Ascending aorta (tissue), 2 donors: ENCODE data around the gene RNF224. TPM values are rescaled to one million over a fixed set of nuclear protein-coding genes. Genes with fewer than 3 reads are reported as not detected.

Experiments
- DNase-seq, 2 donors: peaks; one replicate each; pipeline ENCODE4 v3.0.0-alpha.2; 2019; ENCODE audit warnings: low spot score in 2 of 2
- H3K27ac ChIP-seq, 2 donors: fragments of 200-600 bp; sonication (generic); one replicate each; pipeline ENCODE4 v1.5.1; 2016 to 2017; ENCODE audit warnings: mild to moderate bottlenecking in 1 of 2
- H3K27me3 ChIP-seq: fragments of 200-600 bp; sonication (generic); one replicate; pipeline ENCODE4 v1.5.1; 2017
- H3K36me3 ChIP-seq, 2 donors: fragments of 200-600 bp; sonication (generic); one replicate each; pipeline ENCODE4 v1.5.1; 2016
- H3K4me1 ChIP-seq, 2 donors: fragments of 200-600 bp; sonication (generic); one replicate each; pipeline ENCODE4 v1.5.1; 2016 to 2017; ENCODE audit warnings: mild to moderate bottlenecking in 1 of 2
- H3K4me3 ChIP-seq, 2 donors: fragments of 200-600 bp; sonication (generic); one replicate each; pipeline ENCODE4 v1.5.1; 2016 to 2017; ENCODE audit warnings: mild to moderate bottlenecking in 1 of 2
- H3K9me3 ChIP-seq, 2 donors: fragments of 200-600 bp; sonication (generic); one replicate each; pipeline ENCODE4 v1.5.1; 2016
- CTCF ChIP-seq, 3 experiments: fragments of 200-600 bp in 2 of 3; fragments of 450-650 bp in 1 of 3; sonication (generic) in 2 of 3; IDR thresholded peaks; one replicate each; pipeline ENCODE4 v1.5.1; 2016 to 2019; ENCODE audit warnings: antibody characterized with exemption in 3 of 3, mild to moderate bottlenecking in 1 of 3, moderate library complexity in 1 of 3
- intact Hi-C: fragments of 100-400 bp; cut with DNase I; formaldehyde crosslinking; loops from one replicate; pipeline ENCODE4 v1.15.1; 2023
- total RNA-seq: library from RNA; depleted of rRNA; stranded (reverse); fragments of >200 nt; gene quantifications from one replicate; pipeline ENCODE4 v1.1.0, GENCODE V29; 2016

RNF224 gene
- not detected for total RNA-seq

GRCh38 chr9:137227054-137227852, at the start of gene RNF224:
Gene RNF224, plus strand, starts transcription at chr9:137227502. Its CDS starts 834 bp downstream, at chr9:137228336.
- peak; percentile 72 to 85 (median 84) for TF ChIP-seq CTCF (IDR thresholded peaks at IDR 0.05)
- H3K4me3 ChIP-seq = no peak within 1 kb of the TSS
- H3K27me3 ChIP-seq = no peaks in the 10 kb centered on the region
- H3K27ac ChIP-seq = no peak within 1 kb of the TSS
- no peak for DNase-seq
- H3K9me3 ChIP-seq = no peaks in the 10 kb centered on the region
- peaks cover 0 to 12% of the 10 kb centered on the region in 2 donors for H3K4me1 ChIP-seq
- no peaks in the 10 kb centered on the region for H3K36me3 ChIP-seq
- intact Hi-C loops = loop anchor here (2.0 to 10.0 kb wide), 2 partner anchors 108 to 432 kb away; partner anchors contain the start of genes CCDC183 and TMEM141

- intact Hi-C loops = no loop called here
- Histone ChIP-seq H3K9me3 (no peaks in the 10 kb centered on the region), H3K27me3 (no peaks in the 10 kb centered on the region), H3K27ac (no peak overlapping the region), H3K4me3 (no peak overlapping the region), H3K4me1 (no peaks in the 10 kb centered on the region), H3K36me3 (peaks cover 46 to 48% of the 10 kb centered on the region in 2 donors)
- TF ChIP-seq CTCF (IDR thresholded peaks at IDR 0.05) = no peak
- DNase-seq = no peak
Observed at GRCh38 chr9:137178201-137178938, 48.9 kb upstream of the RNF224 start.

- no peak for DNase-seq
- Histone ChIP-seq H3K4me3 (no peak overlapping the region), H3K9me3 (no peaks in the 10 kb centered on the region), H3K36me3 (peaks cover 53 to 55% of the 10 kb centered on the region in 2 donors), H3K27ac (no peak overlapping the region), H3K4me1 (no peaks in the 10 kb centered on the region), H3K27me3 (no peaks in the 10 kb centered on the region)
- intact Hi-C loops = no loop called here
- no peak for TF ChIP-seq CTCF (IDR thresholded peaks at IDR 0.05)
Observed at GRCh38 chr9:137178939-137179630, 48.2 kb upstream of the RNF224 start.

GRCh38 chr9:137179761-137180160, 47.5 kb upstream of the RNF224 start:
- TF ChIP-seq CTCF (IDR thresholded peaks at IDR 0.05) = no peak
- Histone ChIP-seq H3K27ac (no peak overlapping the region), H3K36me3 (peaks cover 60% of the 10 kb centered on the region in 2 donors), H3K4me1 (no peaks in the 10 kb centered on the region), H3K9me3 (no peaks in the 10 kb centered on the region), H3K4me3 (no peak overlapping the region), H3K27me3 (no peaks in the 10 kb centered on the region)
- DNase-seq = no peak
- intact Hi-C loops = no loop called here

GRCh38 chr9:137180491-137180890, 46.8 kb upstream of the RNF224 start:
- Histone ChIP-seq H3K4me1 (no peaks in the 10 kb centered on the region), H3K4me3 (no peak overlapping the region), H3K27ac (no peak overlapping the region), H3K36me3 (peaks cover 62 to 67% of the 10 kb centered on the region in 2 donors), H3K27me3 (no peaks in the 10 kb centered on the region), H3K9me3 (no peaks in the 10 kb centered on the region)
- DNase-seq = no peak
- intact Hi-C loops = no loop called here
- no peak for TF ChIP-seq CTCF (IDR thresholded peaks at IDR 0.05)
